Measurements from ENCODE around the gene ERN1.

DNA sequence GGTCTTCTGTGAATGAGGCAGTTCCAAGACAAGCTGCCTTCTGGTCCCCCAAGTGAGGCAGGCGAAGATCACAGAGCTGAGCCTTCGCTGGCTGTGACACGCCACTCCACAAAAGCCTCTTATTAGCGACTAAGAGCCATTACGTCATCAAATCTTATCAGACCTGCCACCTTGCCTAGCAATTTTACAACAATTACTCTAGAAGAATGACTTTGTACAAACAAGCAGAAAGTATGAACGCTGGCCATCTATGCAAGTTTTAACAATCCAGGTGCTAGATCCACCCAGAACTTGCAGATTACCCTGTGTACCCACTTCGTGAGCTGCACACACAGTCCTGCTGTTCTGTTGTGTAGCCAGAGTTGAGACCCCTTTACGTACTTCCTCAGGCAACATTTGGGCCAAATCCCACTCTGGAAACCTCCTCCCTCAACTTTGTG, 105.7 kb downstream of the ERN1 start:
- no peak for TF ChIP-seq TAF1 (IDR thresholded peaks at IDR 0.05; ENCODE audit: low read depth)
- no peak for TF ChIP-seq CTCF (IDR thresholded peaks at IDR 0.05; ENCODE audit: poor library complexity, severe bottlenecking)
- TF ChIP-seq EP300 (conservative IDR thresholded peaks at IDR 0.05; ENCODE audit: poor library complexity, severe bottlenecking): no peak
- TF ChIP-seq, protein P1, sequence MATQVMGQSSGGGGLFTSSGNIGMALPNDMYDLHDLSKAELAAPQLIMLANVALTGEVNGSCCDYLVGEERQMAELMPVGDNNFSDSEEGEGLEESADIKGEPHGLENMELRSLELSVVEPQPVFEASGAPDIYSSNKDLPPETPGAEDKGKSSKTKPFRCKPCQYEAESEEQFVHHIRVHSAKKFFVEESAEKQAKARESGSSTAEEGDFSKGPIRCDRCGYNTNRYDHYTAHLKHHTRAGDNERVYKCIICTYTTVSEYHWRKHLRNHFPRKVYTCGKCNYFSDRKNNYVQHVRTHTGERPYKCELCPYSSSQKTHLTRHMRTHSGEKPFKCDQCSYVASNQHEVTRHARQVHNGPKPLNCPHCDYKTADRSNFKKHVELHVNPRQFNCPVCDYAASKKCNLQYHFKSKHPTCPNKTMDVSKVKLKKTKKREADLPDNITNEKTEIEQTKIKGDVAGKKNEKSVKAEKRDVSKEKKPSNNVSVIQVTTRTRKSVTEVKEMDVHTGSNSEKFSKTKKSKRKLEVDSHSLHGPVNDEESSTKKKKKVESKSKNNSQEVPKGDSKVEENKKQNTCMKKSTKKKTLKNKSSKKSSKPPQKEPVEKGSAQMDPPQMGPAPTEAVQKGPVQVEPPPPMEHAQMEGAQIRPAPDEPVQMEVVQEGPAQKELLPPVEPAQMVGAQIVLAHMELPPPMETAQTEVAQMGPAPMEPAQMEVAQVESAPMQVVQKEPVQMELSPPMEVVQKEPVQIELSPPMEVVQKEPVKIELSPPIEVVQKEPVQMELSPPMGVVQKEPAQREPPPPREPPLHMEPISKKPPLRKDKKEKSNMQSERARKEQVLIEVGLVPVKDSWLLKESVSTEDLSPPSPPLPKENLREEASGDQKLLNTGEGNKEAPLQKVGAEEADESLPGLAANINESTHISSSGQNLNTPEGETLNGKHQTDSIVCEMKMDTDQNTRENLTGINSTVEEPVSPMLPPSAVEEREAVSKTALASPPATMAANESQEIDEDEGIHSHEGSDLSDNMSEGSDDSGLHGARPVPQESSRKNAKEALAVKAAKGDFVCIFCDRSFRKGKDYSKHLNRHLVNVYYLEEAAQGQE (IDR thresholded peaks at IDR 0.05; ENCODE audit: borderline replicate concordance): no peak
- no peak for TF ChIP-seq EZH2 (IDR thresholded peaks at IDR 0.05; ENCODE audit: borderline replicate concordance, insufficient read depth, low read length, poor library complexity, severe bottlenecking)
- TF ChIP-seq RAD21 (conservative IDR thresholded peaks at IDR 0.05): no peak
- TF ChIP-seq POLR2AphosphoS5 (IDR thresholded peaks at IDR 0.05): no peak

All from neural cell (in vitro differentiated cells).